GM15510 (cell line): ENCODE data around the gene HSPA1A.

Experiments used
- POLR2A ChIP-seq: IDR thresholded peaks from 3 replicates; pipeline ENCODE4 v1.6.1; 2011; ENCODE audit warnings: borderline replicate concordance; ENCODE audit not compliant: insufficient read length; ENCODE audit errors: extremely low read depth

Gene HSPA1A

GRCh38 chr6:31850765-31851484 is 35.6 kb downstream of the HSPA1A start:
- TF ChIP-seq POLR2A: no peak

- no peak for TF ChIP-seq POLR2A
Measured at GRCh38 chr6:31851485-31851832, 36.1 kb downstream of the HSPA1A start.

- no peak for TF ChIP-seq POLR2A
Measured at GRCh38 chr6:31858707-31859106, 43.4 kb downstream of the HSPA1A start.

- TF ChIP-seq POLR2A: no peak
Measured at GRCh38 chr6:31859923-31860322, 44.6 kb downstream of the HSPA1A start.

GRCh38 chr6:31860349-31860748 is 45.0 kb downstream of the HSPA1A start:
- TF ChIP-seq POLR2A: no peak

GRCh38 chr6:31861150-31861549 is 45.8 kb downstream of the HSPA1A start:
- TF ChIP-seq POLR2A: no peak

GRCh38 chr6:31861919-31862343 is 46.6 kb downstream of the HSPA1A start:
- TF ChIP-seq POLR2A: no peak

- peak; percentile 99 for TF ChIP-seq POLR2A
Measured at GRCh38 chr6:31862344-31863235, 47.2 kb downstream of the HSPA1A start, which contains the start of gene NEU1. NEU1 (minus strand) TSS chr6:31862821; CDS start chr6:31862776, 45 bp downstream.

GRCh38 chr6:31864818-31865204 is 49.5 kb downstream of the HSPA1A start:
- TF ChIP-seq POLR2A: no peak

- no peak for TF ChIP-seq POLR2A
Measured at GRCh38 chr6:31865205-31866118, 50.1 kb downstream of the HSPA1A start.
